ENCODE results near the gene POU6F1.
"Not testable (repeated sequence)": the region's sequence is repeated elsewhere in the genome, so short reads cannot be mapped to it uniquely, and the experiment has no call there.

Gene POU6F1

DNA sequence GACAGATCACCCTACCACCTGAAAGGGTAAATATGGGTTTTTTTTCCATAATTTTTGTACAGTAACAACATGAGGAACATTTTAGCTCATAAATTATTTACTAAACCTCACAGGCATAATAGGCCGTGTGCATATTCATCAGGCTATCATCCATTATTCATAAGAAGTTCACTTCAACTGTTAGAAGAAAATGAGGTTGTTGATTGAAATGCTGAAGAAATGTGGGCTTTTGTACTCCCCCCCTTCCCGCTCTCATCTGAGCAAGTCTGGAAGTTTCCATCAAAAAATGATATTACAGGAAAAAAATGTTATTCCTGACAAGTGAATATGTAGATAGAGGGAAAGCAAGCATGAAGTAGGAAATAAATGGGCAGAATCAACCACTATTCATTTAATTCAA lies 7.9 kb upstream of the POU6F1 start:
- DNase-seq = no peak

DNA sequence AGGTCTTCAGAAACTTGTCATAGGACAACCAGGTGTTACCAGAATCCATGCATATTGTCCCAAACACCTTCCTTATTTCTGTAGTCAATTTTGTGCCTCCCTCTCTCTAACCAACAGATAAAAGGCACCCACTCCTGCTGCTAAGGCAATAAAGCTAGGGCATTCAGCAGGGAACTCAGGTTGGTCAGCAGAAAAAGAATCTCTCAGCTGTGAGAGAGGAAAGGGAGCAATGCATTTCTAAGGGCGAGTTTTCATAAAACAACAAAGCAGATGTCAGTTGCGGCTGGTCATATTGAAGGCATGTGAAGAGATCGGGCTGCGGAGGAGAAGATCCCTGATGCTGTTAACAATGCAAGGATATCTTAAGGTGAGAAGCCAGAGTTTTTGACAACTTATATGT lies 7.4 kb upstream of the POU6F1 start:
- no peak for DNase-seq

DNA sequence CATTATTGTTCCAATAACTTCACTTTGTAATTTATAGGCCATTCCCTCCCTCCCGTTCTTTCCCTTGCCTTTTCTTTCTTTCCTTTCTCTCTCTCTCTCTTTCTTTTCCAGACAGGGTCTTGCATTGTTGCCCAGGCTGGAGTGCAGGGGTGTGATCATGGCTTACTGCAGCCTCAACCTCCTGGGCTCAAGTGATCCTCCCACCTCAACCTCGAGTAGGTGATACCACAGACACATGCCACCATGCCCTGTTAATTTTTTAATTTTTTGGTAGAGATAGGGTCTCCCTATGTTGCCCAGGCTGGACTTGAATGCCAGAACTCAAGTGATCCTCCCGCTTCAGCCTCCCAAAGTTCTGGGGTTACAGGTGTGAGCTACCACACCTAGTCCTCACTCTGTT lies 6.8 kb upstream of the POU6F1 start:
- no peak for DNase-seq

DNA sequence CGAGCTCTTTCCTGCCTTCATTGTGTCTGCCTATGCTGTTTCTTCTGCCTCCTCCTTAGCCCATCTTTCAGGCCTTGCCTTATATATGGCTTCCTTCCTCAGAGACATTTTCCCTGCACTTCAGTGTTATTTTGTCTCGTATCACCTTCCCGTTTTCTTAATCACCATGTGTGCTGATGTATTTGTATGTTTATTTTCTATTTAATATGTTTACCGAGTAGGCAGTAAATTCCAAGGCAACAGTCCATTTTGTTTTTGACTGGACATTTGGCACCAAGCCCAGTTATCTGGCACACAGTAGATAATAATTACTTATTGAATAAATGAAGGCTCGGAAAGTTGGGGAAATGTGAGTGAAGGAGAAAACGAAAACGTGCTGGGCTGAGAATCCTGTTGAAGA lies 4.6 kb upstream of the POU6F1 start:
- no peak for DNase-seq

DNA sequence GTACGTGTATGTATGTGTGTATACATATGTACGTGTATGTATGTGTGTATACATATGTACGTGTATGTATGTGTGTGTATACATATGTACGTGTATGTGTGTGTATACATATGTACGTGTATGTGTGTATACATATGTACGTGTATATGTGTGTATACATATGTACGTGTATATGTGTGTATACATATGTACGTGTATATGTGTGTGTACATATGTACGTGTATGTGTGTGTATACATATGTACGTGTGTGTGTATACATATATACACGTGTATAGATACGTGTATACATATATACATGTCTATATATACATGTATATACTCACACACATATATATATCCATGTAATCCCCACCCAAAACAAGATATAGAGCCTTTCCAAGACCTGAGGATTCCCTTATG lies 2.0 kb upstream of the POU6F1 start:
- DNase-seq = not testable (repeated sequence)

DNA sequence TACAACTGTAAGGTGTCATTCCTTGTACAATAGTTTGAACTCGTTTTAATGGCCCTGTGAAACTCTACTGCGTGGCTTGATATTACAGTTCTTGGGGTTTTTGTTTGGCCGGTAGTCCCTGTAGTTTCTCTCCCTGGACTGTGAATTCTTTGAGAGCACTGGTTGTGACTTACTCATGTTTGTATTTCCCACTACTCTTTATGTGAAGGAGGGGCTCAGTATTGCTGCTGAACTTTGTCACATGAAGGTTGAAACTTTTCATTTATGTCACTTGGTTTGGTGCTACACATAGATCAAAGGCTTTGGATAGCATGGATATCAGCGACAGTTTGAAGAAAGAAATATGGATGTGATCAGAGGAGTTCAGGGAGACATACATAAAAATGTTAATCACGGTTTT lies 1.5 kb upstream of the POU6F1 start:
- no peak for DNase-seq

DNA sequence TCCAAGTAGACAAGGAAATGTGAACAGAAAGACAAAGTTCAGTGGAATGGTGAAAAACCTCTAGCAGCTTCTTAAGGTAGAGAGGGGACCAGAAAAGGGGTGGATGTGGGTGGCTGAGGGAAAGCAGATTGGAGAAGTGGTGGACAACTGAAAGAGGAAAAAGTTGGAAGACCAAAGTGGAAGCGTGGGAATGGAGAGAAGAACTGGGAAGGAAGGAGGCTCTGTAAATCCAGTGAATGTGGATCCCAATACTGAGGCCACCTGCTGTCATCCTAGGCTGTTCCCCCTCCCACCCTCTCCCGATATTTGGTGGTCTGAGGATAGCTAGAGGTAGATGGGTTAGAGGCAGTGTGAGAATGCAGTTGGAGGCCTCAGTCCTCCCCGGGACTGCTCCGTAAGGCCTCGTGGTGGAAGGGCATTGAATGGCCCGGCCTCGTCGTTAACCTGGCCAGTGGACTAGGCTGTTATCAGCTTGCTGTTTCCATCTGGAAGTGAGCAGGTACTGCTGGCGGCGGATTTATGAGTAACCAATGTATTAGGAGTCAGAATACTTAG lies 822 bp upstream of the POU6F1 start:
- DNase-seq = no peak

DNA sequence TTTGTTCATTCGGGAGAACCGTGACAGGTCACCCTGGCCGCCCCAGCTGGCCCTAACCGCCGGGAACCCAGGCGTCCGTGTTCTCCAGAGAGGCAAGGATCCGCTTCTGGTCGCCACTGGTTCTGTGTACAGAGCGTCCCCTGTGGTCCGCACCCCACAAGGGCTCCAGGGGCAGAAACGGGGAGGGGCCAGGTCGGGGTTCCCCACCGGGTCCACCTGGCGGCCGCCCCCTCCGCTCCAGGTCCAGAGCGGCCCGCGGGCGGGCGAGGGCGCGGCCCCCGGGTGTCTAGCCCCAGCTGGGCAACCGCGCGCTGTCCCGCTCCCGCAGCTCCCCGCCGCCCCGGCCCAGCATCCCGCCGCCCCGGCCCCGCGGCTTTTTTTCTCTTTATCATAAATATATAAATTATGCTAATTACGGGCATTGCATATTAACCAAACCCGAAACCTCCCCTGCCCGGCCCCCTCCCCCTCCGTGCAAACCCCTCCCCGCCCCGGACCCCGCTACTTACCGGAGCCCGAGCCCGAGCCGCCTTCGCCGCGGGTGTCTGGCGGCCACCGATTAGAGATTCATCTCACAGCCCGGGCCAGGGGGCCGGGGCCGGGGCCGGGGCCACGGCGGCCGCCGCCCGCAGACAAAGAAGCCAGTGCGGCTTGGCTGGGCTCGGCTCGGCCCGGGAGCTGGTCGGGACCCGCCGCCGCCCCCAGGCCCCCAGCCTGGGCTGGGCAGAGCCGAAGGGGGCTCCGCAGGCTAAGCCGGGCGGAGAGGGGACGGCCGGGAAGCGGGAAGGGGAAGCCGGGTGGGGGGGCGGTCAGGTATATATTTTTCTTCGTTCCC lies 512 bp downstream of the POU6F1 start:
- DNase-seq = peak; percentile 12

DNA sequence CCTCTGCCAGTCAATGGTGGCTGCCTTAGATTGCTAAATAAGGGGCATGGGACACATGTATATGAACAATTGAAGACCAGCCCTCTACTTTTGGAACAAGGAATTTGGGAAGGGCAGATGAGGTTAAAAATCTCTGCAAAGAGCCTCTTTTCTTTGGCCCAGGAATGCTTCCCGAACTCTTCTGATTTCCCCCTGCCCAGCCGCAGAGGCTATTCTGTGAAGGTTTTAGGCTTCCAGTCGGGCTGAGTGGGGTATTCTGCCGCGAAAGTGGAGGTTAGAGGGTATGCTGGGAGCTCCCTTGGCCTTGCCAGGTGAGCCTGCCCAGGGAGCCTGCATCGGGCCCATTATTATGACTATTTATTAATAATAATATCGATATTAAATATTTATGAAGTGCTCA lies 1.2 kb downstream of the POU6F1 start:
- DNase-seq = no peak

DNA sequence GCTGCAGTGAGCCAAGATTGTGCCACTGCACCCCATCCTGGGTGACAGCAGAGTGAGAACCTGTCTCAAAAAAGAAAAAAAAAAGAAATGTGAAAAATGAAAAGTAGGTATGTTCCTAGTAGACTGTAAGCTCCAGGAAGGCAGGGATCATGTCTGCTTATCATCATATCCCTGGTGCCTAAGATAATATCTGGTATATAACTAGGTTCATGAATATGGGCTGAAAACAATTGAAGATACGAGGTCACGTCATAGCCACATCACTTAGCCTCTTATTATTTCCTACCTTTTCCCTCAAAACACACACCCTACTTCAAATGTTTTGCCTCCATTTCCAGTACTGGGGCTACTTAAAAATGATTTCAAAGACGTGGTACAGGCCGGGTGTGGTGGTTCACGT lies 3.0 kb downstream of the POU6F1 start:
- DNase-seq = no peak

DNA sequence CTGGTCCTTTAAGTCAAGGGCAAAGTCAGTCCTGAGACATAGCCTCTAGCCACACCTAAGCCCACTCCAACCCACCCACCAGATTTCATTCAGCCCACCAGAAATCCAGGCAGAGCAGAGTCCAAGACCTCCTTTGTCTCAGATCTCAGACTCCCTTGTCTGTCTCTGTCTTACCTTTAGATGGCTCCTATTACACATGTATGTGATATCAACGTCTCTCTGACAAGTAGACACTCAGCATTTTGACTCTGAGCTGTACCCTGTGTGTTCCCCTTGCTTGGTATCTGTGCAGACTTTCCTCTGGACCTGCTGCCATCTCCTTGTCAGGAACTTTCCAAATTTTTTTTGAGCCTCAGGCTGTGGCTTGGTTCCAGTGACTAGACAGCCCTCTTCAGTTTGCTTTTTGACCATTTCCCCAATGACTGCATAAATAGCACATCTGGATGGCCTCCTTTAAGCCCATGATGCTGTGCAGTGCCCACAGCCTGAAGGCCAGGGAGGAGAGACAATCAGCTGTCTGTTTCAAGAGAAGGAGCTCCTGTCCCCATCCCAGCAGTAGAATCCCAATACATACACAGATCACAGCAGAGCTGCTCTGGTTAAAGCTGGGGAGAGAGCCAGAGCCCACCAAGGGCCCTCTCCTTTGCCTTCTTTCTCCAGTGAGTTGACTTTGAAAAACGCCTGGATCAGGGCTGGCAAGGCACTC lies 7.0 kb downstream of the POU6F1 start:
- DNase-seq = no peak

DNA sequence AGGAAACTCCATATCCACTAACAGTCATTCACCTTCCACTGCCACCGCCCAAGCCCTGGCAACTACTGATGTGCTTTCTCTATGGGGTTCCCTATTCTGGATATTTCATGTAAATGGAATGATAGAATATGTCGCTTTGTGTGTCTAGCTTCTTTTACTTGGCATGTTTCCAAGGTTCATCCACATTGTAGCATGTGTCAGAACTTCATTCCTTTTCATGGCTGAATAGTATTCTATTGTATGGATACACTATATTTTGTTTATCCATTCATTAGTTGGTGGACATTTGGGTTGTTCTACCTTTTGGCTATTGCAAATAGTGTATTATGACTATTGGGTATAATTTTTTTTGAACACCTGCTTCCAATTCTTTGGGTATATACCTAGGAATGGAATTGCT lies 8.6 kb downstream of the POU6F1 start:
- DNase-seq = no peak

DNA sequence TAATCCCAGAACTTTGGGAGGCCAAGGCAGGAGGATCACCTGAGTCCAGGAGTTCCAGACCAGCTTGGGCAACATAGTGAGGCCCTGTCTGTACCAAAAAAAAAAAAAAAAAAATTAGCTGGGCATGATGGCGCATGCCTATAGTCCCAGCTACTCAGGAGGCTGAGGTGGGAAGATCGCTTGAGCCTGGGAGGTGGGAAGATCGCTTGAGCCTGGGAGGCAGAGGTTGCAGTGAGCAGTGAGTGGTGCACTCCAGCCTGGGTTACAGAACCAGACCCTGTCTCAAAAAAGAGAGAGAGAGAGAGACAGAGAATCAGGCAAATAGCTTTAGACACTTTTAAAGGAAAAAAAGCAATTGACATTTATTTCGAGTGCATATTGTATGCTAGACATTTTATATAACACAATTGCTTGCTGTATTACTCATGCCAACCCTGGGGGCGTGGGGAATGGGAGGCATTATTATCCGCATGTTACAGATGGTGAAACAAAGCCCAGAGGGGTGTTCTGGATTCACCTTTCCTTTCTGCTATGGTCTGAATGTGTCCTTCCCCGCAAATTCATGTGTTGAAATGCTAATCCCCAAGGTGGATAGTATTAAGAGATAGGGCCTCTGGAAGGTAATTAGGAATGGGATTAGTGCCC lies 9.7 kb downstream of the POU6F1 start:
- DNase-seq = no peak

DNA sequence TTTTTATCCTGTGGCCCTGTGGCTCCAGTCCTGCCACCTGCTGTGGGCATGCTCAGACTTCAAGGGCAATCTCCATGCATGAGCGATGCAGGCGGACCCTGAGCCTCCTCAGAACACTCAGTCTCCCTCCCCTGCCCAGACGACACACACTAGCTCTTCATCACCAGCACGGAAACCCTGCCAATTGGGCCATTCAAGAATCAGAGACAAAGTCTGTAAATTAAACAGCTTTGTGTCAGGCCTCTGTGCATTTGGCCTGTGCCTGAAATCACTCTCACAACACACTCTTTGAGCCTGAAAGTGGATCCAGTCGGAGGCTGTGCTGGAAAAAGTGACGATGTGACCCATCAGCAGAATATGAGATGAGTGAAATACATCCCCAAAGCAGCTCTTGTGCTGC lies 12.5 kb downstream of the POU6F1 start:
- no peak for DNase-seq

DNA sequence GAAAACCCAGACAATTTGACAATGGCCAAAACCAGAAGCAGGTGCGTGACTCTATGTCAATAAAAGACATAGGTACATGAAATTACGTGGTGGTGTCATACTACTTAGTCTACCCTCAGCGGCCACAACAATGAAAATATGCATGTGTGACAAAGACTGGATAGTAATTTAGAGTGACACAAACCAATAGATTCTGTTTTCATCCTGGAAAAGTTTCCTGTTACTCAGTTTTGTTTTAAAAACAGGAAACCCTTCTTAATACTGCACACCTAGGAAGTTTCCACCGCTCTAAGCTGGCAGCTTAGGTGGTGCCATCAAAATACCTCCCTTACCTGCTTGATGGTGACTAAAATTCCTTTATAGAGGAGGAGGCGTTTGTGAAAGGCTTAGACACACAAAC lies 15.1 kb downstream of the POU6F1 start:
- no peak for DNase-seq

DNA sequence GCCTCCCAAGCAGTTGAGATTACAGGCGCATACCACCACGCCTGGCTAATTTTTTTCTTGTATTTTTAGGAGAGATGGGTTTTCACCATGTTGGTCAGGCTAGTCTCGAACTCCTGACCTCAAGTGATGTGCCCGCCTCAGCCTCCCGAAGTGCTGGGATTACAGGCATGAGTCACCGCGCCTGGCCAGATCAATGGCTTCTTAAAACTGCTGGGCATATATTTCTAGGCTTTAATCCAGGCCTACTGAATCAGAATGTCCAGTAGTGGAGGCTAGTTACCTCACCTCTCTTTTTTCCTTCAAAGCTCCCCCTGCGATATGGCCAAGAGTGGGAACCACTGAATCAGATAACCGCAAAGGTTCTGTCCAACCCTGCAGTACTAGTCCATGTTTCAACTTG lies 17.1 kb downstream of the POU6F1 start:
- DNase-seq = no peak

DNA sequence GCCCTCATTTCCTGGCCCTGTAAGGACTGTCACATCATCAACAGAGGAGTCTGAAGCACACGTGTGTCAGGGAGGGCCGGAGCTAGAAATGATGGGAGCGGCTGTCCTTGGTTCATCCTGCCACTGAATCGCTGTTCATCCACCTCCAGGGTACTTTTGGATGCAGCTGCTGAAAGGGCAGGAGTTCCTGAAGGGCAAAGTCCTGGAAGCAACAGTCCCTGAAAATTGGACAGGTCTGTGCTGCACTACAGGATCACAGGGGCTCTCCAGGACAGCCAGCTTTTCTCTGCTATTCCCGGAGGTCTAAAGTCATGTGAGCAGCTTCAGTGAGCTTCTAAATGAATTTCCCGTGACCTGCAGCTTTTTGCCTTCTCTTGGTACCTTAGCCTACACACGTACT lies 17.7 kb downstream of the POU6F1 start:
- no peak for DNase-seq

DNA sequence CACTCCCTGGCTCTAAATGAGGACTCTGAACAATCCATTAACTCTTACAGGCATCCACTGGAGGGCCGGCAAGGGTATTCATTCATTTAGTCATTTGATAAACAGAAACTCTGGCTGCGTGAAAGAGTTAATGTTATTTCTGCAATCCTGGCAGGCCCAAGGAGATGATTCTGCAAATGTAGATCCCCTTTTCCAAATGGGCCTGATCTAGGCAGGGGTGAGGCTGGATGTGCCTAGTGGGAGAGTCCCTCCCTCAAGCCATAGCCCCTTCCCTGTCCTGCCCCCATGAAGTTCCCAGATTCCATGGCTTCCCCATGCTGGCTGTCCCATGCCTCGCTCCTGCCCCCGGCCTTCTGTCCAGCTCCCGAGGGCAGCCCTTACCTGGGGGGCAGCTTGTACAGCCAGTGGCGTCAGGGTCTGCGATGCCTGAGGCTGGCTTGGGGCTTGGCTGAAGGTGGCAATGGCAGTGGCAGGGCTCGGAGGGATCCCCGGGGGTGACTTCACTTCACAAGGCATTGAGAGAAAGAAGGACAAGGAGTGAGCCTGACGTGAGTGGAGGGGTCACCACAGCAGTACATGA lies 18.4 kb downstream of the POU6F1 start:
- DNase-seq = no peak

DNA sequence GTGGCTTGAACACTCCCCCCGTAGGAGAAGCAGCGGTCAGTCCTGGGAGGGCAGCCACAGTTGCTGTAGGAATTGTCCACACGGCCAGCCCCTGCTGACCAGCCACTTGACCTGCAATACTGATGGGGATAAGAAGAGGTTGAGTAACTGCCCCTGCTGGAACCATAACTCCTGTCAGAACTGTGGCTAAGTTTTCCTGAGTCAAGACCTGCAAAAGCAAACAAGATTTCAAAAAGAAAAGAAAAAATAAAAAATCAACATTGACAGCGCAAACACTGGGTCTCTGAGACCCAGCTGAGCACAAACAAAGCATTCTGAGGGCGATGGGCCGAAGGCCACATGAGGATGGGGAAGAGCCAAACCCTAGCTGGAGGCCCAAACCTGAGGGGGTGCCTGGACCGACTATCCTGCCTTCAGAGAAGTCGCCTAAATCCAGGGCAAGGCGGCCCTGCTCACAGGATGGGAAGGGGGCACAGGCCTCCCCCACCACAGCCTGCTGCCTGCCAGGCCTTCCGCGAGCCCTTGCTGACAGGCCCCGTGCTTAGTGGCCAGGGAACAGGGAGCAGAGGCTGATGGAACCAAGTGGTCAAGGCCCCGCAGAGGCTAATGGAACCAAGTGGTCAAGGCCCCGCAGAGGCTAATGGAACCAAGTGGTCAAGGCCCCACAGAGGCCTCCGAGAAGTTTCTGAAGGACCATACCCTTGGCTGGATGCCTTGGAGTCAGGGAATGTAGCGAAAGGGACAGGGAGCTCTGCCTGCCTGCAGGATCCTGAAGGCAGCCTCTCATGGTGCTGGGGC lies 19.1 kb downstream of the POU6F1 start:
- no peak for DNase-seq

DNA sequence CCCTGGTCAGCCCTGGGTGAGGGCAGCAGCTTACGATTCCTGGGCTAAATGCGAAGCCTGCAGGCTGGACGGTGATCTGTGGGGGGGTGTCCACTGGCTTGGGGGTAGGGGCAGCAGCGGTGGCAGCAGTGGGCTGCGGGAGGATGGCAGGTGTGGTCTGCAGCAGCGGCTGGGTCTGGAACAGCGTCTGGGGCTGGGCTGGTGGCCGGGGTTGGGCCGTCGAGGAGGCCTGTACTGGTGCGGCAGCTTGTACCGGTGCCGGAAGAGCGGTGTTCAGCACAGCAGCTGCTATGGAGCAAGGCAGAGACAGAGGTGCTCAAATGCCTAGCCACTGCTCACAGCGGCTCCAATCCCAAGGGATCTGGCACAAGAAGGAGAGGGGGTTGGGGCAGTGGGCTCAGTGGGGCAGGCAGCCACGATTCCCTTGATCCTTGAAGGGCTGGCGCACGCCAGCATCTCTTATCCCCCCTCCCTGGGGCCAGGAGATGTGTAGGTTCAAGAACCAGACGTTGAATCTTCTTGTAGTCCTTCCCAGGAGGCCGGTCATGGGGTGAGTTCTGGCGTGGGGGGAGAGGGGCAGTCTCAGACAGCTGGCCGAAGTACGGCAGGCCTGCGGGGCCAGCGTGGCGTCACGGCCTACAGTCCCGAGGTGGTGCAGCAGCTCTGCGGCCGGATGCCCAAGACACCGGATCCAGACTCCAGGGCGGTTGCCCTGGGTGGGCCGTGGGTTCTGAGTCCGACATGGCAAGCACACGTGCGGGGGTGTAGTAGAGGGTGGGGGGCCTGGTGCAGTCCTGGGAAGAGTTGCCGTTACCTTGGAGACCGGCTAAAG lies 19.9 kb downstream of the POU6F1 start:
- DNase-seq = no peak

DNA sequence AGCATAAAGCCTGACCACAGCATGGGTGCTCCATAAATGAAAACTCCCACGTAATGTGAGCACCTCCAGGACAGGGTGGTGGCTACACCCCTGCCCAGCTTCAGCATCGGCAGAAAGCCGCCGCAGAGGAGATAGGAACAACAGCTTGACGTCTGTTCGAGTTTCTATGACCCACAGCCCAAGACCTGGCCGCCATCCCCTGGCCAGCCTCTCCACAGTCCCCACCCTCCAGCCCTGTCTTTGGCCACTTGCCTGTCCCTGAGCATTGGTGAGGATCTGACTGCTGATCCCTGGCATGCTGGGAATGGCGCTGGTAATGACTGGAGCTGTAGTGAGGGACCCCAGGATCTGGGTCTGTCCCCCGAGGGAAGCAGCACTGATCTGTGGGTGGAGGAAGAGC lies 21.3 kb downstream of the POU6F1 start:
- no peak for DNase-seq

DNA sequence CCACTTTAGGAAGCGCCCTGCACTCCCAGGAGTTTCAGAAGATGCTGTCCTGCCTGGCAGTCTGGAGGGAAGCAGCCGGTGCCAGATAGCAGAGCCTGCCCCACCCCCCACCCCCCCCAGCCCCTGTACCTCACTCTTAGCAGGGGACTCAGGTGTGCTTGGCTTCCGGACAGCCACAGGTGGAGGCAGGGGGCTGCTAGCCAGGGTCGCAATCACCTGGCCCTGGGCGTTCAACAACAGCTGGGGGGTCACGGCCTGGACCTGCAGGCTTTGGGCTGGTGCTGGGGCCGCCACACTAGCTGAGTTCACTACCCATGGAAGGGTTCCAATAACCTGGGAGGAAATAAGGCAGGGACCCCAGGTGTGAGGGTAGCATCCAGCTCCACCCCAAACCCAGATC lies 22.0 kb downstream of the POU6F1 start:
- DNase-seq = no peak

Data from amniotic stem cell (primary cell).